H1 (cell line): ENCODE results near the gene TET1.

Experiments used
- CEBPB ChIP-seq: IDR thresholded peaks from 2 replicates; pipeline ENCODE4 v1.6.1; 2012; ENCODE audit warnings: low read depth, low read length
- CTCF ChIP-seq, 3 experiments: IDR thresholded peaks; 1 replicate in 2 of 3; 2 replicates in 1 of 3; pipeline versions ENCODE4 v1.5.1 to v1.6.1; 2011; ENCODE audit warnings: low read length in 3 of 3, mild to moderate bottlenecking in 3 of 3, inconsistent platforms in 2 of 3, low read depth in 1 of 3, moderate library complexity in 1 of 3; ENCODE audit not compliant: insufficient read depth in 1 of 3; ENCODE audit errors: control extremely low read depth in 1 of 3
- EZH2 ChIP-seq: fragments of 200-600 bp; sonication (generic); IDR thresholded peaks from 2 replicates; pipeline ENCODE4 v1.7.1; 2012; ENCODE audit warnings: low read depth, mild to moderate bottlenecking, moderate library complexity, low read length, inconsistent platforms; ENCODE audit not compliant: severe bottlenecking
- JUND ChIP-seq: IDR thresholded peaks from 2 replicates; pipeline ENCODE4 v1.6.1; 2011; ENCODE audit warnings: mild to moderate bottlenecking, improper control_type of control experiment, low read length
- TF ChIP-seq, protein P1 (sequence below): IDR thresholded peaks from 2 replicates; pipeline ENCODE4 v1.6.1; 2012; ENCODE audit warnings: inconsistent platforms

DNA sequence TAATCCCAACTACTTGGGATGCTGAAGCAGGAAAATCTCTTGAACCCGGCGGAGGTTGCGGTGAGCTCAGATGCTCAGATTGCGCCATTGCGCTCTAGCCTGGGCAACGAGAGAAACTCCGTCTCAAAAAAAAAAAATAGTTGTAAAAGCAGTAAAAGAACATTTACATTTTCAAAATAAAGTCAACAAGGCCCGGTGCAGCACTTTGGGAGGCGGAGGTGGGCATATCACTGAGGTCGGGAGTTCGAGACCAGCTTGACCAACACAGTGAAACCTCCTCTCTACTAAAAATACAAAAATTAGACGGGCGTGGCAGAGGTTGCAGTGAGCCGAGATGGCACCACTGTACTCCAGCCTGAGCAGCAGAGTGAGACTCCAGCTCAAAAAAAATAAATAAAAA is 164.9 kb downstream of the TET1 start:
- no peak for TF ChIP-seq CTCF (IDR thresholded peaks at IDR 0.05; ENCODE audit: control extremely low read depth in 1 of 3, insufficient read depth in 1 of 3, low read depth in 1 of 3, low read length in 3 of 3)
- no peak for TF ChIP-seq EZH2
- TF ChIP-seq, protein P1, sequence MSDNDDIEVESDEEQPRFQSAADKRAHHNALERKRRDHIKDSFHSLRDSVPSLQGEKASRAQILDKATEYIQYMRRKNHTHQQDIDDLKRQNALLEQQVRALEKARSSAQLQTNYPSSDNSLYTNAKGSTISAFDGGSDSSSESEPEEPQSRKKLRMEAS: no peak
- TF ChIP-seq CEBPB: no peak
- TF ChIP-seq JUND: no peak
